Measurements from ENCODE around the gene MALT1.
"Not testable (repeated sequence)": the region's sequence is repeated elsewhere in the genome, so short reads cannot be mapped to it uniquely, and the experiment has no call there.

MALT1 gene, protein sequence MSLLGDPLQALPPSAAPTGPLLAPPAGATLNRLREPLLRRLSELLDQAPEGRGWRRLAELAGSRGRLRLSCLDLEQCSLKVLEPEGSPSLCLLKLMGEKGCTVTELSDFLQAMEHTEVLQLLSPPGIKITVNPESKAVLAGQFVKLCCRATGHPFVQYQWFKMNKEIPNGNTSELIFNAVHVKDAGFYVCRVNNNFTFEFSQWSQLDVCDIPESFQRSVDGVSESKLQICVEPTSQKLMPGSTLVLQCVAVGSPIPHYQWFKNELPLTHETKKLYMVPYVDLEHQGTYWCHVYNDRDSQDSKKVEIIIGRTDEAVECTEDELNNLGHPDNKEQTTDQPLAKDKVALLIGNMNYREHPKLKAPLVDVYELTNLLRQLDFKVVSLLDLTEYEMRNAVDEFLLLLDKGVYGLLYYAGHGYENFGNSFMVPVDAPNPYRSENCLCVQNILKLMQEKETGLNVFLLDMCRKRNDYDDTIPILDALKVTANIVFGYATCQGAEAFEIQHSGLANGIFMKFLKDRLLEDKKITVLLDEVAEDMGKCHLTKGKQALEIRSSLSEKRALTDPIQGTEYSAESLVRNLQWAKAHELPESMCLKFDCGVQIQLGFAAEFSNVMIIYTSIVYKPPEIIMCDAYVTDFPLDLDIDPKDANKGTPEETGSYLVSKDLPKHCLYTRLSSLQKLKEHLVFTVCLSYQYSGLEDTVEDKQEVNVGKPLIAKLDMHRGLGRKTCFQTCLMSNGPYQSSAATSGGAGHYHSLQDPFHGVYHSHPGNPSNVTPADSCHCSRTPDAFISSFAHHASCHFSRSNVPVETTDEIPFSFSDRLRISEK

DNA sequence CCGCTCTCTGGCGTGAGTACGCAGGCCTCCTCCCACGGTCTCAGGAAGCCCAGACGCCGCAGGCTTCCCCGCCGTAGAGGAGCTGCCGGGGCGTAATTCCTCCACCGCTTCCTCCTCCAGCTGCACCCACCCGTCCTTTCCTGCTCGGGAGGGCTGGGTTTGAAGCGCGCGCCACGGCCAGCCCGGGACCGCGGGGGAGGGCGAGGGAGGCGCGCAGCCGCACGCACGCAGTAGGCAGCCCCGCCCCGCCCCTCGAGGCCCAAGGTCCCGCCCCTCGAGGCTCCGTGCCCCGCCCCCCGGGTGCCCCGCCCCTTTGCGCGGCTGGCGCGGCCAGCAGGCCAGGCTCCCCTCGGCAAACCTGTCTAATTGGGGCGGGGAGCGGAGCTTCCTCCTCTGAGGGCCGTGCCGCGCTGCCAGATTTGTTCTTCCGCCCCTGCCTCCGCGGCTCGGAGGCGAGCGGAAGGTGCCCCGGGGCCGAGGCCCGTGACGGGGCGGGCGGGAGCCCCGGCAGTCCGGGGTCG is at the start of gene MALT1:
TSS of gene MALT1 (plus strand) at position 355 of the 521 bp plus-strand sequence. CDS start 179 bp downstream, outside the sequence.
- peak; percentile 88 for DNase-seq

DNA sequence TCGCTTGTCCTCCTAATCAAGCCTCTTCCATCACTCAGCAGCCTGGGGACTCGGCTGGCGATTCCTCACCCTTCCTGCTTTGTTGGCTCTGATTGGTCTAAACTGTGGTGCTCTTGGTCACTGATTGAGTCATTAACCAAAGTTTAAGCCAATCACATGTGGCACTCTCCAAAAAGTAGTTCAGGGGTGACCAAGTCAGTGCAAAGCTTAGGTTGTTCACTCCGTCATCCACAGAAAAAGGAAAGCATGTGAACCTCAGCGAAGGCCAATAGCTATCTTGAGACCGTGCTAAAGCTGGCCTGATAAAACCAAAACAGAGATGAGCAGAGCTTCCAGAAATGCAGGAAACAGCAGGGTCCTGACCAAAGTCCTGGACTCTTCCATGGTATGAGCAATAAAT is 47.3 kb upstream of the MALT1 start:
- DNase-seq = peak; percentile 64

DNA sequence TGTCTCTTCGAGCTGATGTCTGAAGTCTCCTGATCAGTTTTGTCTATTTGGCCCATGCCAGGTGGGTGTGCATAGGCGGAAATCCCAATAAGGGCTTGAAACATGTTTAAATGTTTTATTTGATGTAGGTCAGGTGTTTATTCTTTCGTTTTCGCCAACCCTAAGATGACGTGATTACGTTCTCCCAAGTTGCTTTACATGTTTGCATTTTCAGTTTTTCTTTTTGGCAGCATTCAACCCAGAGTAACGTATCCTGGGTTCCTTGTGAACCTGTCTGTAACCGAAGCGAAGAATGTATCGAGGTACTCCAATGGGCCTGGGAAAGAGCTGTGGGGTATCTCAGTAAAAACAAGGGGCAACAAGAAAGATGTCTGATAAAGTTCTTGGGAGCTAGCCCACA is 45.4 kb upstream of the MALT1 start:
- no peak for DNase-seq

DNA sequence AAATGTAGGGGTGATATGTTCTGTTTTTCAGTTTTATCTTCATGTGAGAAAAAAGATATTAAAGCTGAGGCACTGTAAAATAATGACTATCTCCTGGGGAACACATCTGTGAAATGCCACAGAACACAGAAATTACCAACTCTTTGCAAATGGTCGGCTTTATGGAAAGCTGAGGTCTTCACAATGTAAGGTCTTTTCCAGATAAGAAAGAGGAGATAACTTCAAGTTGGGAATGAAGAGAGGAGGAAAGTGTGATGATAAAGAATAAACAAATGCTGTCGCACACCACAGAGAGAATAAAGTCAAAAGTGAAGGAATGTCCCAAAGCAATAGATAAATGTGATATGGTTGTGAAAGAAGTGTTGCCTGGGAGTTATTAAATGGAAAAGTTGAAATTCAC is 41.2 kb upstream of the MALT1 start:
- no peak for DNase-seq

DNA sequence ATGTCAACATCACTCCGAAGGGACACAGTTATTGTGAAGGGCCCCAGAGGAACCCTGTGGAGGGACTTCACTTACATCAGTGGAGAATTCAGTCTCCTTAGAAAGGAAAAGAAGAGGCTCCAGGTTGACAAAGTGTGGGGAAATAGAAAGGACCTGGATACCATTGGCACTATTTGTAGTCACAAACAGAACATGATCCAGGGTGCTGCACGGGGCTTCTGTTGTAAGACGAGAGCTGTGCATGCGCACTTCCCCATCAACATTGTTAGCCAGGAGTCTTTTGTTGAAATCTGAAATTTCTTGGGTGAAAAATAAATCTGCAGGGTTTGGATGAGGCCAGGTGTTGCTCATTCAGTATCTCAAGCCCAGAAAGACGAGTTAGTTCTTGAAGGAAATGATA is 40.0 kb upstream of the MALT1 start:
- no peak for DNase-seq

DNA sequence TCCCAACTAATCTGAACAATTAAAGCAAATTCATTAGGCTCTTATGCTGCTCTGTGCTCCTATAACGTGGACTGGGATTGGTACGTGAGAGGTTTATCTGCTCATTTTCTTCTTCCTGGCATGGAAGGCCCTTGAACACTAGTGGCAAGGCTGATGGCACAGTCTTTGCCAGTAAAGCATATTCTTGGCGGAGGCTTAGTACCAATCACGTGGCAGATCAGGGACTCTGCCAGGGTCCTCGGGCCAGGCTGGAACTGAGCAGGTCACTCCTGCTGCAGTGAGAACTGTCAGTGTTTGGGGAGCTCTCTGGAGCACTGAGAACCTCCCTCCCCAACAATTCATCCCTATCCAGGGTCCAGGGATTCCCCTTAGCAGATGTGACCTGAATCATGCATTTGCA is 38.7 kb upstream of the MALT1 start:
- no peak for DNase-seq

DNA sequence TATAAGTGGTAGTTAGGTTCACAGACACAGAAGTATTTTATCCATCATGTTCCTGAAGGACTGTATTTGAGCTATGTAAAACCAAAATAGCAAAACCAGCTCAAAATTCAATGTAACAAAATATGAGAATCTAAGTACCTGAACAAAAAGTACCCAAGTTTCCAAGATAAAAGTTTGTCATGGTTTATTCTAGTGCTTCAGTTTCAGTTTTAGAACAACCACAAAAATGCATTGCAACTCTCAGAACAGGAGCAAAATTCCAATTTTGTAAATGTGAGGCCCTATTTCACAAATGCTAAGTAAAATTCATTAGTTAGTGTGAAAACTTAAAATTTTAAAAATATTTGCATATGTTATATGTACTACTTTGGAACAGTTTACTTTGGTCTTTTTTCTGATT is 37.4 kb upstream of the MALT1 start:
- no peak for DNase-seq

DNA sequence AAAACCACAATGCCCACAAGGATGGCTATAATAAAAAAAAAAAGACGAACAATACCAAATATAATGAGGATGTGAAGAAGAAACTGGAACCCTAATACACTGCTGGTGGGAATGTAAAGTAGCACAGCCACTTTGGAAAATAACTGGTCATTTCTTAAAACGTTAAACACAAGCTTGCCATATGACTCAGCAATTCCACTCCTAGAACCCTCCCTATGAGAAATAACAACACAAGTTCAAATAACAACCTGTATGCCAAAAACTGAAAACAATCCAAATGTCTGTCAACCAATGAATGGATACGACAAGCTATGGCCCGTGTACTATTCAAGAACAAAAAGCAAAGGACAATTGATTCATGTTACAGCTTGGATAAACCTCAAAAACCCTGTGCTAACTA is 35.4 kb upstream of the MALT1 start:
- peak; percentile 74 for DNase-seq

DNA sequence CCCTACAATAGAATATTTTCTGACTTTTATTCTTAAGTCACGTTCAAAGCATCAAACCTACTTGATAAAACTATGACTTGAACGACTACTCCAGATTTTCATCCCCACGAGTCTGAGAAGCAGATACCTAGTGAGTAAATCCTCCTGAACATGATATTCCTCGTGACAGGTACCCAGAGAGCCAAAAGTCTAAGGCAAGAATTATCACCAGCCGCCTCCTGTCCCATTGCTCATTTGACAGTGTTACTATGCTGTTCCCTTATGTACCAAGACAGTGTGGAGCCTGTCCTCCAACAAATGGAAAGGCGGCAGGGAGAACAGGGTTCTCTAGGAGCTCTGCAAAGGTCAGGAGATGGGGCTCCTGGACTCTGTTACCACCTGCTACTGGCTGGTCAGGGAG is 34.1 kb upstream of the MALT1 start:
- DNase-seq = no peak

DNA sequence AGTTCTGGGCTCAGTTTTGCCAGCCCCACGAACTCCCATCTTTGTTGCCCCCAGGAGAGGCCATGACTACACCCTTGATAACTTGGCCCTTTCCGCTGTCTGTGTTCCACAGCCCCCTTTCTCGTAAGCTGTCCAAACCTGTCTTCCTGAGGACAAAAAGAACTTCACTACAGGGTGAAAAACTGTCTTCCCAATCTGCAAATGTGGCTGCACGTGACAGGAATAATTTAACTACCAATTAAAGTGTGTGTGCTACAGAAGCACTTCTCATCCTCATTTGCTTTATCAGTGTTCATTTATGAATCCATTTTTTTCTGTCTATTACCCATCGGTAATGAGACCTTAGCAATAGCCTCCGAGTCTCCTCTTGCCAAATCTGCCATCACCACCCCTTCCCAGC is 33.3 kb upstream of the MALT1 start:
- DNase-seq = no peak

DNA sequence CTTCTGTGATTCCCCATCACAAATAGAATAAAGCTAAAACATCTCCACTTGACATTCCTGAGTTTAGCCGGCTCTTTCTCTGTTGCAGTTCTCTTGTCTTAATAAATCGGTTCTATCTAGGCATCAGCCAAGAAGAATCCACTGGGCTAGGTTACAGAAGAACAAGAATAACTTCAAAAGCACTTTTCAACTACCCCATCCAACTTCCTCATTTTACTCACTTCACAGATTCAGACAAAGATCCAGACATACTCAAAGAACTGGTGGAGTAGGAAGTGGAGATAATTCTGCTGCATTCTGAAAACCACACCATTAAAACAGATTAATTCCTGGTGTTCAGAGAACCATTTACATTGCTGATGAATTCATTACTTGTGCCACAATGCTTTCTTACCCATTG is 32.8 kb upstream of the MALT1 start:
- DNase-seq = peak; percentile 43

DNA sequence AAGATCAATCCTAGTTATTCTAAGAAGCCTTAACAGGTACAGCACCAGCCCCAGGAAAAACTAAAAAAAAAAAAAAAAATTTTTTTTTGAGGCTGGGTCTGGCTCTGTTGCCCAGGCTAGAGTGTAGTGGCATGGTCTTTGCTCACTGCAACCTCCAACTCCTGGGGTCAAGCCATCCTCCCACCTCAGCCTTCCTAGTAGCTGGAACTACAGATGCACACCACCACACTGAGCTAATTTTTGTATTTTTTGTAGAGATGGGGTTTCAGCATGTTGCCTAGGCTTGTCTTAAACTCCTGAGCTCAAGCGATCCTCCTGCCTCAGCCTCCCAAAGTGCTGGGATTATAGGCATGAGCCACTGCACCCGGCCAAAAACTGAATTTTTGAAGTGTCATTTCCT is 32.0 kb upstream of the MALT1 start:
- DNase-seq = no peak

DNA sequence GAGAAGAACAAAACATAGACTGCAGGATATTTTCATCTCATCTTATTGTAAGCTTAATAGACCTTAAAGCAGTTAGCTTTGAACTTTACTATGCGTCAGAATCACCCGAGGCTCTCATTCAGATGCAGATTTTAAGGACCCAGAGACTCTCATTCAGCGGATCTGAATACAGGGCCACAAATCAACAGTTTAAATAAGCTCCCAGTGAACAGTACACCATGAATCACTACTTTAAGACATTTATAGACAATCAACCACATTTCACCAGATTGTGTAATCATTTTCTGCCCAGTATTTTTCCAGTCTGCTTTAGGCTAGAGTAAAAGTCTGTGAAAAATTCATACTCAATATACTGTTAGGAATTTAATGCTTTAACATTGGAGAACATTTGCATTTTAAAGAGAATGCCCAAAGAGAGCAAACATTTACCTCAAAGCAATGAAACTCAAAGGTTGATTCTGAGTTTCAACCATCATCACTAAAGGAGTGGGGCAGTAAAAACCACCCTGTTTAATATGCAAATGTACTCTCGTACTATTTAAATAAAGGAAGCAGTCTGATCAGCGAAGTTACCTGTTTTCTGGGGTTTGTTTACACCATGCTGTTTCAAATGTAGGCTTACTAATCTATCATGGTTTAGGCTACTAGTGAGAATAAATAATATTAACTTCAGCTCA is 31.4 kb upstream of the MALT1 start:
- DNase-seq = peak; percentile 75

DNA sequence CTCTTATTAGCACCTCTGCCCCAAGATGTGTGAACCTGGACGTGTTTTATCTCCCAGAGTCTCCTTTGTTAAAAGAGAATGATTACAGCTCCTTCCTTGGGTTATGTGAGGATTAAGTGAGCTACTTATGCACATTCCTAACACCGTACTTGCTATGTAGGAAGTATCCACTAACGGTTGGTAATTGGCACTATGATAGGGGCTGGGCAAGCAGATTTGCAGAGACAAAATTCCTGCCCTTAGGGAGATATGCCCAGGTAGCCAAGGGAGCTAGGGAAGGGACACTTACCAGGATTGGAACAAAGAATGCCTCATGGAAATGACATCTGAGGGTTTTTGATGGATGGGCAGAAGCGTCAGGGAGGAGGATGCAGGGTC is 30.8 kb upstream of the MALT1 start:
- DNase-seq = no peak

DNA sequence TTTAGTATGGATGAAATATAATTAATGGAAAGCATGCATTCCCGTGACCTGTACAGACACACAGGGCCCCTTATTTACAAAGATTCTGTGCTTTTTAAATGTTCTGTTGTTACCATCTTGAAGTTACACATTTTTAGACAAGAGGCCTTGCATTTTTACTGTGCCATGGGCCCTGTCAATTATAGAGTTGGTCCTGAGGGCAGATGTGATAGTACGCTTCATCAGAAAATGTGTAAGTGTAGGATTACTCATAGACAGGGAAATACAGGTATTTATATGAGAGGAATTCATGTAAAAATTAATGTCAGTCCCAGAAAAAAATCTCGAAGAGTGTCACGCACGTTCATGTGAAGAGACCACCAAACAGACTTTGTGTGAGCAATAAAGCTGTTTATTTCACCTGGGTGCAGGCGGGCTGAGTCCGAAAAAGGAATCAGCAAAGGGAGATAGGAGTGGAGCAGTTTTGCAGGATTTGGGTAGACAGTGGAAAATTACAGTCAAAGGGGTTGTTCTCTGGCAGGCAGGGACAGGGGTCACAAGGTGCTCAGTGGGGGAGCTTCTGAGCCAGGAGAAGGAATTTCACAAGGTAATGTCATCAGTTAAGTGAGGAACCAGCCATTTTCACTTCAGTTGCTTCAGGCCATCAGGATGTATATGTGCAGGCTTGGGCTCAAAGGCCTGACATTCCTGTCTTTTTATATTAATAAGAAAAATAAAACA is 30.2 kb upstream of the MALT1 start:
- no peak for DNase-seq

DNA sequence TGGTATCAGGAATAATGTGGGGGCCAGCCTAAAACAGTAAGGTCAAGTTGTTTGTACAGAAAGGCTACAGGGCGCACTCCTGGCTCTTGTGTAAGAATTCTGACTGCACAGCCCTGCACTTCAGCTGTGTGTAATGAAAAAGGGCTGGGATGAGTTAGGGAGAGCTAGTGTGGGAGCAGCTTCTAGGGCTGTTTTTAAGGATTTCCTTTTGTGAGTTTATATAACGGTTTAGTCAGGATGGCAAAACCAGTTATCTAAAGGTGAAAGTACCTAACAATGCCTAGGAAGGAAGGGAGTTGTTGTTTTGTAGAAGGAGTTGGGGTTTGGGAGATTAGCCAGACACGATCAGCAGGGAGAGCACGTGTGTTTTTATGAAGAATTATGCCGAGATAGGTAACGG is 27.7 kb upstream of the MALT1 start:
- DNase-seq = not testable (repeated sequence)

DNA sequence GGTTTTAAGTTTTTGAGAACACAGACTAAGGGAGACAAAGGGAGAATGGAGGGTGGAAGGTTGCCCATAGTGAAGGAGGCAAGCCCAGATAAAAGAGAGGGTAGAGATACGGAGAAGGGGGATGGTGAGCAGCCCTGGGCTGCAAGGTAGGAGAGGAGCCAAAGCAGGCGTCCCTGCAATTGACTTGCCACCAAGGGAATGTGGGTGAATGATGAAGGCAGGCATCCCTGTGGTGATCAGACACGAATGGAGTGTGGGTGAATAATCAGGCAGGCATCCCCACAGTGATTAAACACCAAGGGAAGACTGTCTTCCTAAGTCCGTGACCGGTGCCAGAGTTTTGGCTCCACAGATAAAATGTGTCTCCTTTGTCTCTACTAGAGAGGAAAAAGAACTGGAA is 25.9 kb upstream of the MALT1 start:
- peak; percentile 83 for DNase-seq

DNA sequence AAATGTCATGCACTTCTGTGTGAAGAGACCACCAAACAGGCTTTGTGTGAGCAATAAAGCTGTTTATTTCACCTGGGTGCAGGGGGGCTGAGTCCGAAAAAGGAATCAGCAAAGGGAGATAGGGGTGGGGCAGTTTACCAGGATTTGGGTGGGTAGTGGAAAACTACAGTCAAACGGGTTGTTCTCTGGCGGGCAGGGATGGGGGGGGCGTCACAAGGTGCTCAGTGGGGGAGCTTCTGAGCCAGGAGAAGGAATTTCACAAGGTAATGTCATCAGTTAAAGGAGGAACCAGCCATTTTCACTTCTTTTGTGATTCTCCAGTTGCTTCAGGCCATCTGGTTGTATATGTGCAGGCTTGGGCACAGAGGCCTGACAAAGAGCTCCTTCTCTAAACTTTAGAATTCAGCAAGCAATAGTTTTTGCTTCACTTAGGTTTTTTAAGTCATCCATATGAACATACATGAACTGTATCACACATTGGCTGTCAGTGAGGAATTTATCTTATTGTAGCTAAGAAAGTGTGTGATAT is 24.9 kb upstream of the MALT1 start:
- DNase-seq = no peak

DNA sequence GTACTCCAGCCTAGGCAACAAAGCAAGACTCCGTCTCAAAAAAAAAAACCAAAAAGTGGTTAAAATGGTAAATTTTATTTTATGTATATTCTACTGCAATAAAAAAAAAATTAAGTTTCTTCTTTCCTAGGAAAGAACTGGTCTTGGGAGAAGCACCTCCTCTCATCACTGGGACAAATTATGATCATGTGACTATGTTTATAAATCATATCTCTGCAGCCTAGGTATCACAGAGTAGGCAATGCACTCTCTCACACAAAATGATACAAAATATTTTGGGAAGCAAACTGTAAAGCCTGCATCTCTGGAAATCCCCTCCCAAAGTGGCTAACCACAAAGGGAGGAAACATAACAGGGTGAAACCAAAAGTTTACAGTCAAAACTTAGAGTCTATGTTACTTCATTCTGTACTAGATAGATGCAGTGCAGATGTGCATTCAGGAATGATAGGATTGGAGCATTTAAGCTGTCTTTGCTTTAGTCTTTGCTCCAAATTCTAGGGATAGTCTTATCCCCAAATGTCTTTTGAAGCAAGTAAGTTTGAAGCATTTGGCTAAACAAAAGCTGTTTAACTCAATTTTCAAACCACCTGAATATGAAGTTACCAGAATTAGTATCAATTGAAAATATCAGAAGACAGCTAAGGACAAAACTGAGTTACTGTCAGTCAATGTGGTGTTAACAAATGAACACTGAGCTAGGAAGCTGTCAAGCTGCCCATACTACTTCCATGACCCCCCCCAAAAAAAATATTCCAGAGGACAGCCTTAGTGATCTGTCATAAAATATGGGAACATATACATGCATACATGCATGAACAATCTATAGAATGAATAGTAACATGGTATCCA is 21.1 kb upstream of the MALT1 start:
- DNase-seq = no peak

DNA sequence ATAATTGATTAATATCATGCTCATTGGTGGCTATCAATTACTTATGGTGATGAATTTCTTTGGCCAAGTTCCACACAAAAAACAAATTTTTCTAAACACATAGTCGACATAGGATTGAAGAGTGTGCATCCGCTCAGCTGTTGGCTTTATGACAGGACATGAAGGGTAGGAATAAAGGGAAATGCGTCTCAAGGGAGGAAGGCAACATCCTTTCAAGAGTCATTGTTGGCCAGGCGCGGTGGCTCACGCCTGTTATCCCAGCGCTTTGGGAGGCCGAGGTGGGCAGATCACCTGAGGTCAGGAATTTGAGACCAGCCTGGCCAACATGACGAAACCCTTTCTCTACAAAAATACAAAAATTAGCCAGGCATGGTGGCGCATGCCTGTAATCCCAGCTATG is 20.4 kb upstream of the MALT1 start:
- DNase-seq = not testable (repeated sequence)

DNA sequence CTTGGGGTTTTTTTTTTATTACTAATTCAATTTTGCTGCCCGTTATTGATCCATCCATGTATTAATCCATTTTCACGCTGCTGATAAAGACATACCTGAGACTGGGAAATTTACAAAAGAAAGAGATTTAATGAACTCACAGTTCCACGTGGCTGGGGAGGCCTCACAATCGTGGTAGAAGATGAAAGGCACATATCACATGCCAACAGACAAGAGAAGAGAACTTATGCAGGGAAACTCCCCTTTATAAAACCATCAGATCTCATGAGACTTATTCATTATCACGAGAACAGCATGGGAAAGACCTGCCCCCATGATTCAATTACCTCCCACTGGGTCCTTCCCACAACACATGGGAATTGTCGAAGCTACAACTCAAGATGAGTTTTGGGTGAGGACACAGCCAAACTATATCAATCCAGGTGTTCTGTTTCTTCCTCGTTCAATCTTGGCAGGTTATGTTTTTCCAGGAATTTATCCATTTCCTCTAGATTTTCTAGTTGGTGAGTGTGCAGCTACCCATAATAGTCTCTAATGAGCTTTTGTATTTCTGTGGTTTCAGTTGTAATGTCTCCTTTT is 18.0 kb upstream of the MALT1 start:
- DNase-seq = not testable (repeated sequence)

All from fibroblast of upper back skin (primary cell).